Measurements from ENCODE around the gene TNFRSF8. TPM values are rescaled to one million over a fixed set of nuclear protein-coding genes. Genes with fewer than 3 reads are reported as not detected.

The TNFRSF8 gene
- total and polyA plus RNA-seq, 2 experiments from 2014 or later = not detected

GRCh38 chr1:12021616-12022015 is 41.5 kb upstream of the TNFRSF8 start:
- H3K27ac ChIP-seq = no peak overlapping the region
- H3K9me2 ChIP-seq (replicated peaks; ENCODE audit: insufficient read depth) = no peaks in the 10 kb centered on the region
- no peaks in the 10 kb centered on the region for H3K9me3 ChIP-seq (ENCODE audit: low read depth)
- H3K4me2 ChIP-seq = no peak overlapping the region
- peaks cover 17% of the 10 kb centered on the region for H3K79me2 ChIP-seq
- no peaks in the 10 kb centered on the region for H3K27me3 ChIP-seq
- TF ChIP-seq EZH2phosphoT487 (IDR thresholded peaks at IDR 0.05; ENCODE audit: low read depth, severe bottlenecking, unreplicated experiment) = no peak
- TF ChIP-seq EZH2 (IDR thresholded peaks at IDR 0.05; ENCODE audit: borderline replicate concordance) = no peak
- H2AFZ ChIP-seq = no peak overlapping the region
- no peaks in the 10 kb centered on the region for H3K36me3 ChIP-seq (replicated peaks; ENCODE audit: insufficient read depth, low read depth)
- 95% methylated on average over 9 of the region's 9 CpGs for WGBS (ENCODE audit: low lambda C conversion rate, missing lambda C conversion rate)
- H4K20me1 ChIP-seq (ENCODE audit: insufficient read depth, poor library complexity, severe bottlenecking) = no peaks in the 10 kb centered on the region
- H3K4me1 ChIP-seq (ENCODE audit: insufficient read depth) = peaks cover 7% of the 10 kb centered on the region
- no peak for DNase-seq (ENCODE audit: low spot score)
- no peak overlapping the region for H3K4me3 ChIP-seq

GRCh38 chr1:12022036-12022435 is 41.1 kb upstream of the TNFRSF8 start:
- Histone ChIP-seq H3K9me2 (replicated peaks; ENCODE audit: insufficient read depth) (no peaks in the 10 kb centered on the region), H2AFZ (no peak overlapping the region), H4K20me1 (ENCODE audit: insufficient read depth, poor library complexity, severe bottlenecking) (no peaks in the 10 kb centered on the region), H3K79me2 (peaks cover 17% of the 10 kb centered on the region), H3K36me3 (replicated peaks; ENCODE audit: insufficient read depth, low read depth) (no peaks in the 10 kb centered on the region), H3K4me2 (no peak overlapping the region), H3K27ac (no peak overlapping the region), H3K4me1 (ENCODE audit: insufficient read depth) (peaks cover 7% of the 10 kb centered on the region), H3K27me3 (no peaks in the 10 kb centered on the region), H3K4me3 (no peak overlapping the region), H3K9me3 (ENCODE audit: low read depth) (no peaks in the 10 kb centered on the region)
- TF ChIP-seq EZH2phosphoT487 (IDR thresholded peaks at IDR 0.05; ENCODE audit: low read depth, severe bottlenecking, unreplicated experiment) (no peak), EZH2 (IDR thresholded peaks at IDR 0.05; ENCODE audit: borderline replicate concordance) (no peak), CTCF (IDR thresholded peaks at IDR 0.05; ENCODE audit: poor library complexity) (no peak)
- DNase-seq (ENCODE audit: low spot score) = no peak
- WGBS (ENCODE audit: low lambda C conversion rate, missing lambda C conversion rate) = 100% methylated on average over 13 of the region's 14 CpGs

- Histone ChIP-seq H2AFZ (no peak overlapping the region), H3K9me2 (replicated peaks; ENCODE audit: insufficient read depth) (no peaks in the 10 kb centered on the region), H4K20me1 (ENCODE audit: insufficient read depth, poor library complexity, severe bottlenecking) (no peaks in the 10 kb centered on the region), H3K9me3 (ENCODE audit: low read depth) (no peaks in the 10 kb centered on the region), H3K4me3 (no peak overlapping the region), H3K79me2 (no peaks in the 10 kb centered on the region), H3K4me1 (ENCODE audit: insufficient read depth) (no peaks in the 10 kb centered on the region), H3K27me3 (no peaks in the 10 kb centered on the region), H3K27ac (no peak overlapping the region), H3K4me2 (no peak overlapping the region), H3K36me3 (replicated peaks; ENCODE audit: insufficient read depth, low read depth) (no peaks in the 10 kb centered on the region)
- TF ChIP-seq CTCF (IDR thresholded peaks at IDR 0.05; ENCODE audit: poor library complexity) (no peak), EZH2 (IDR thresholded peaks at IDR 0.05; ENCODE audit: borderline replicate concordance) (no peak), EZH2phosphoT487 (IDR thresholded peaks at IDR 0.05; ENCODE audit: low read depth, severe bottlenecking, unreplicated experiment) (no peak)
- 93% methylated on average over 10 of the region's 10 CpGs for WGBS (ENCODE audit: low lambda C conversion rate, missing lambda C conversion rate)
- no peak for DNase-seq (ENCODE audit: low spot score)
Measured at GRCh38 chr1:12026586-12026985, 36.5 kb upstream of the TNFRSF8 start.

GRCh38 chr1:12028248-12028647 is 34.9 kb upstream of the TNFRSF8 start:
- Histone ChIP-seq H3K9me3 (ENCODE audit: low read depth) (no peaks in the 10 kb centered on the region), H3K4me1 (ENCODE audit: insufficient read depth) (no peaks in the 10 kb centered on the region), H3K4me3 (no peak overlapping the region), H2AFZ (no peak overlapping the region), H4K20me1 (ENCODE audit: insufficient read depth, poor library complexity, severe bottlenecking) (no peaks in the 10 kb centered on the region), H3K36me3 (replicated peaks; ENCODE audit: insufficient read depth, low read depth) (no peaks in the 10 kb centered on the region), H3K27ac (no peak overlapping the region), H3K9me2 (replicated peaks; ENCODE audit: insufficient read depth) (no peaks in the 10 kb centered on the region), H3K27me3 (no peaks in the 10 kb centered on the region), H3K4me2 (no peak overlapping the region), H3K79me2 (no peaks in the 10 kb centered on the region)
- DNase-seq (ENCODE audit: low spot score) = no peak
- TF ChIP-seq EZH2phosphoT487 (IDR thresholded peaks at IDR 0.05; ENCODE audit: low read depth, severe bottlenecking, unreplicated experiment) (no peak), EZH2 (IDR thresholded peaks at IDR 0.05; ENCODE audit: borderline replicate concordance) (no peak), CTCF (IDR thresholded peaks at IDR 0.05; ENCODE audit: poor library complexity) (no peak)
- WGBS (ENCODE audit: low lambda C conversion rate, missing lambda C conversion rate) = 96% methylated on average over 8 of the region's 8 CpGs

Measured in hepatocyte (in vitro differentiated cells).